Brain microvascular endothelial cell (primary cell): ENCODE data around the gene VSIR.

Experiments
- DNase-seq: peaks from one replicate; pipeline ENCODE4 v3.0.0-alpha.2; 2020
- H3K27ac ChIP-seq: fragments of 250-450 bp; sonication (Bioruptor Pico); 2 replicates; pipeline ENCODE4 v1.5.1; 2020; ENCODE audit warnings: mild to moderate bottlenecking, moderate library complexity
- H3K27me3 ChIP-seq: fragments of 250-450 bp; sonication (Bioruptor Pico); replicated peaks from 2 replicates; pipeline ENCODE4 v1.5.1; 2020; ENCODE audit warnings: mild to moderate bottlenecking
- H3K36me3 ChIP-seq: fragments of 250-450 bp; sonication (Bioruptor Pico); replicated peaks from 2 replicates; pipeline ENCODE4 v1.5.1; 2020; ENCODE audit warnings: mild to moderate bottlenecking
- H3K4me3 ChIP-seq: 2 replicates; pipeline ENCODE4 v1.5.1; 2011; ENCODE audit warnings: low read depth, mild to moderate bottlenecking, control low read depth, low read length, moderate library complexity
- in situ Hi-C: cut with HindIII; loops from 2 replicates; pipeline ENCODE4 v1.10.0; 2017; ENCODE audit warnings: low sequenced_read_pairs, low pct_ligation_motif_present
- TF ChIP-seq, protein P1 (sequence below): IDR thresholded peaks from 2 replicates; pipeline ENCODE4 v1.5.1; 2011; ENCODE audit warnings: low read depth, mild to moderate bottlenecking, moderate library complexity, low read length, control low read depth, inconsistent platforms; ENCODE audit errors: missing control alignments

Gene VSIR

DNA sequence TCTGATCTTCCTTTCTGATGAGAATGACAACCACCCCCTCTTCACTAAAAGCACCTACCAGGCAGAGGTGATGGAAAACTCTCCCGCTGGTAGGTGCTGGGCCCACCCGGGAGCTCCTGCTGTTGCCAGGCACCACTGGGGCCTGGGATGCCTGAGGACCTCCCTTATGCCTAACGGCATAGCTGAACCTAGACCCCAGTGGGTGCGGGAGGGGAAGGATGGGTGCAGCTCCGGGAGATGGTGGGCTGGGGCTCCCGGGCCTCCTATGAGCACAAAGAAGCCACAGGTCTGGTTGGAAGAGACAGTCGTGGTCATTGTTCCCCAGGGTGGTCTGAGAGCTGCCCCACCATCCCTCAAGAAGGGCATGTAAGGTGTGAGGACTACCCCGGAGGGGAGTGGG is 15.6 kb upstream of the VSIR start:
- Histone ChIP-seq H3K27me3 (no peaks in the 10 kb centered on the region), H3K36me3 (no peaks in the 10 kb centered on the region), H3K4me3 (no peak overlapping the region), H3K27ac (no peak overlapping the region)
- DNase-seq = no peak
- in situ Hi-C loops = no loop called here
- TF ChIP-seq, protein P1, sequence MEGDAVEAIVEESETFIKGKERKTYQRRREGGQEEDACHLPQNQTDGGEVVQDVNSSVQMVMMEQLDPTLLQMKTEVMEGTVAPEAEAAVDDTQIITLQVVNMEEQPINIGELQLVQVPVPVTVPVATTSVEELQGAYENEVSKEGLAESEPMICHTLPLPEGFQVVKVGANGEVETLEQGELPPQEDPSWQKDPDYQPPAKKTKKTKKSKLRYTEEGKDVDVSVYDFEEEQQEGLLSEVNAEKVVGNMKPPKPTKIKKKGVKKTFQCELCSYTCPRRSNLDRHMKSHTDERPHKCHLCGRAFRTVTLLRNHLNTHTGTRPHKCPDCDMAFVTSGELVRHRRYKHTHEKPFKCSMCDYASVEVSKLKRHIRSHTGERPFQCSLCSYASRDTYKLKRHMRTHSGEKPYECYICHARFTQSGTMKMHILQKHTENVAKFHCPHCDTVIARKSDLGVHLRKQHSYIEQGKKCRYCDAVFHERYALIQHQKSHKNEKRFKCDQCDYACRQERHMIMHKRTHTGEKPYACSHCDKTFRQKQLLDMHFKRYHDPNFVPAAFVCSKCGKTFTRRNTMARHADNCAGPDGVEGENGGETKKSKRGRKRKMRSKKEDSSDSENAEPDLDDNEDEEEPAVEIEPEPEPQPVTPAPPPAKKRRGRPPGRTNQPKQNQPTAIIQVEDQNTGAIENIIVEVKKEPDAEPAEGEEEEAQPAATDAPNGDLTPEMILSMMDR = no peak

DNA sequence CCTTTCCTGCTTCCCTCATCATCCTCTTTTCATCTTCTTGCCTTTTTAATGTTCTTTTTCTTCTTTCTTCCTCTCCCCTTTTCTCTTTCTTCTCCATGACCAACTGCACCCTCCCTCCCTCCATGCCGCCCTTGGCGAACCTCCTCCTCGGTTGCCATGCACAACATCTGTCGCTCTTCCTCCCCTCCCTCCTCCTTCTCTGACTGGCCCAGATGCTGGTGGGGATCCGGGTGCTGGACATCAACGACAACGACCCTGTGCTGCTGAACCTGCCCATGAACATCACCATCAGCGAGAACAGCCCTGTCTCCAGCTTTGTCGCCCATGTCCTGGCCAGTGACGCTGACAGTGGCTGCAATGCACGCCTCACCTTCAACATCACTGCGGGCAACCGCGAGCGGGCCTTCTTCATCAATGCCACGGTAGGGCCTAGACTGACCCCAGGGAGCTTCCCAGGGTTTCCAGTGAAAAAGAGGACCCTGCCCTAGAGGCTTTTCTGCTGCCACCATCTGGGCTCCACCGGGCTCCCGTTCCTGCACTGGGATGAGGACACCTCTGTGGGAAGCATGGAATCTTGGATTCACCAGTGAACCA is 11.5 kb upstream of the VSIR start:
- in situ Hi-C loops = no loop called here
- Histone ChIP-seq H3K36me3 (no peaks in the 10 kb centered on the region), H3K27me3 (no peaks in the 10 kb centered on the region), H3K27ac (no peak overlapping the region), H3K4me3 (no peak overlapping the region)
- TF ChIP-seq, protein P1 = no peak
- no peak for DNase-seq

- TF ChIP-seq, protein P1 = no peak
- Histone ChIP-seq H3K27me3 (no peaks in the 10 kb centered on the region), H3K27ac (no peak overlapping the region), H3K36me3 (no peaks in the 10 kb centered on the region), H3K4me3 (no peak overlapping the region)
- no peak for DNase-seq
- in situ Hi-C loops = no loop called here
Observed at GRCh38 chr10:71783917-71784678, 10.8 kb upstream of the VSIR start.

GRCh38 chr10:71782917-71783490 is 9.7 kb upstream of the VSIR start:
- H3K4me3 ChIP-seq = no peak overlapping the region
- no peaks in the 10 kb centered on the region for H3K27me3 ChIP-seq
- in situ Hi-C loops = no loop called here
- DNase-seq = no peak
- H3K36me3 ChIP-seq = no peaks in the 10 kb centered on the region
- no peak overlapping the region for H3K27ac ChIP-seq
- TF ChIP-seq, protein P1 = no peak

GRCh38 chr10:71782221-71782916 is 9.0 kb upstream of the VSIR start:
- H3K36me3 ChIP-seq = no peaks in the 10 kb centered on the region
- DNase-seq = no peak
- TF ChIP-seq, protein P1 = no peak
- no peaks in the 10 kb centered on the region for H3K27me3 ChIP-seq
- in situ Hi-C loops = no loop called here
- no peak overlapping the region for H3K27ac ChIP-seq
- H3K4me3 ChIP-seq = no peak overlapping the region
